ENCODE measurements around the gene ARF1. TPM values are rescaled to one million over a fixed set of nuclear protein-coding genes. Genes with fewer than 3 reads are reported as not detected.

Gene ARF1
- total and polyA plus RNA-seq, 10 of the 15 experiments (the other 5 are each of a cell fraction or from before 2014, with no cell fraction given), result 48.4 to 508 (median 283) TPM

DNA sequence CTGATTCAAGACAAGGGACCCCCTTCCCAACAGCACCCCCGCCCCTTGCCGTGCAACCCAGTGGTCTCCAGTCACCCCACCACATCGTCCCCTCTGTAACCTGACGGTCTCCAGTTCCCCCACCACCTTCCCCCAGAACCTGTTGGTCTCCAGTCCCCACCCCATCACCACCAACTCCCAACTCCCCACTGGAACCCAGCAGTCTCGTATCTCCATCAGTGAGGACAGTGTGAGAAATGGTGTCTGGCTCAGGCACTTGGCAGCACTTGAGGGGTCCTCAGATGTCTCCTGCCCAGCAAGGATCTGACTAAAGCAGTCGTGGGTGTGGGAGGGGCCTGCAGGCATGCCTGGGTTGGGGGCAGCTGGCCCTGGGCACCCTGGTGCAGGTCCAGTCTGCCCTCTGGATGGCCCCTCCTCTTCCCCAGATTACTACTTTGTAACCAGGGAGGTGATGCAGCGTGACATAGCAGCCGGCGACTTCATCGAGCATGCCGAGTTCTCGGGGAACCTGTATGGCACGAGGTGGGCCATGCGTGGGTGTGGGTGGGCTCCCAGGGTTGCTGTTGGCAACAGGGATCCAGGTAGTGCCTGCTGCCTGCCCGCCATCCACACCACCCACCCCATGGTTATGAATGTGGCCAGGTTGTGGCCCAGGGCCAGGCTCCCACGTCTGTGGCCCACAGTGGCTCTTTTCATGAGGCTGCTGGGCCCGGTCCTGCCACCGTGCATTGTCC is 64.1 kb downstream of the ARF1 start (continued):
- TF ChIP-seq, protein P1, sequence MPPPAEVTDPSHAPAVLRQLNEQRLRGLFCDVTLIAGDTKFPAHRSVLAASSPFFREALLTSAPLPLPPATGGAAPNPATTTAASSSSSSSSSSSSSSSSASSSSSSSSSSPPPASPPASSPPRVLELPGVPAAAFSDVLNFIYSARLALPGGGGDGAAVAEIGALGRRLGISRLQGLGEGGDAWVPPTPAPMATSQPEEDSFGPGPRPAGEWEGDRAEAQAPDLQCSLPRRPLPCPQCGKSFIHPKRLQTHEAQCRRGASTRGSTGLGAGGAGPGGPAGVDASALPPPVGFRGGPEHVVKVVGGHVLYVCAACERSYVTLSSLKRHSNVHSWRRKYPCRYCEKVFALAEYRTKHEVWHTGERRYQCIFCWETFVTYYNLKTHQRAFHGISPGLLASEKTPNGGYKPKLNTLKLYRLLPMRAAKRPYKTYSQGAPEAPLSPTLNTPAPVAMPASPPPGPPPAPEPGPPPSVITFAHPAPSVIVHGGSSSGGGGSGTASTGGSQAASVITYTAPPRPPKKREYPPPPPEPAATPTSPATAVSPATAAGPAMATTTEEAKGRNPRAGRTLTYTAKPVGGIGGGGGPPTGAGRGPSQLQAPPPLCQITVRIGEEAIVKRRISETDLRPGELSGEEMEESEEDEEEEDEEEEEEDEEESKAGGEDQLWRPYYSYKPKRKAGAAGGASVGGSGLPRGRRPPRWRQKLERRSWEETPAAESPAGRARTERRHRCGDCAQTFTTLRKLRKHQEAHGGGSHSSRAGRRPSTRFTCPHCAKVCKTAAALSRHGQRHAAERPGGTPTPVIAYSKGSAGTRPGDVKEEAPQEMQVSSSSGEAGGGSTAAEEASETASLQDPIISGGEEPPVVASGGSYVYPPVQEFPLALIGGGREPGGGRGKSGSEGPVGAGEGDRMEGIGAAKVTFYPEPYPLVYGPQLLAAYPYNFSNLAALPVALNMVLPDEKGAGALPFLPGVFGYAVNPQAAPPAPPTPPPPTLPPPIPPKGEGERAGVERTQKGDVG (CRISPR knock-in tag; IDR thresholded peaks at IDR 0.05), result no peak
- TF ChIP-seq, protein P2, sequence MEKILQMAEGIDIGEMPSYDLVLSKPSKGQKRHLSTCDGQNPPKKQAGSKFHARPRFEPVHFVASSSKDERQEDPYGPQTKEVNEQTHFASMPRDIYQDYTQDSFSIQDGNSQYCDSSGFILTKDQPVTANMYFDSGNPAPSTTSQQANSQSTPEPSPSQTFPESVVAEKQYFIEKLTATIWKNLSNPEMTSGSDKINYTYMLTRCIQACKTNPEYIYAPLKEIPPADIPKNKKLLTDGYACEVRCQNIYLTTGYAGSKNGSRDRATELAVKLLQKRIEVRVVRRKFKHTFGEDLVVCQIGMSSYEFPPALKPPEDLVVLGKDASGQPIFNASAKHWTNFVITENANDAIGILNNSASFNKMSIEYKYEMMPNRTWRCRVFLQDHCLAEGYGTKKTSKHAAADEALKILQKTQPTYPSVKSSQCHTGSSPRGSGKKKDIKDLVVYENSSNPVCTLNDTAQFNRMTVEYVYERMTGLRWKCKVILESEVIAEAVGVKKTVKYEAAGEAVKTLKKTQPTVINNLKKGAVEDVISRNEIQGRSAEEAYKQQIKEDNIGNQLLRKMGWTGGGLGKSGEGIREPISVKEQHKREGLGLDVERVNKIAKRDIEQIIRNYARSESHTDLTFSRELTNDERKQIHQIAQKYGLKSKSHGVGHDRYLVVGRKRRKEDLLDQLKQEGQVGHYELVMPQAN (conservative IDR thresholded peaks at IDR 0.05), result no peak
- TF ChIP-seq JUNB (IDR thresholded peaks at IDR 0.05) (no peak), EZH2 (IDR thresholded peaks at IDR 0.05; ENCODE audit: borderline replicate concordance, control insufficient read depth, low read depth, low read length) (no peak), MYC (IDR thresholded peaks at IDR 0.05; ENCODE audit: insufficient read depth, insufficient read length, insufficient replicate concordance, low read length, severe bottlenecking) (no peak)
- TF ChIP-seq, protein P3, sequence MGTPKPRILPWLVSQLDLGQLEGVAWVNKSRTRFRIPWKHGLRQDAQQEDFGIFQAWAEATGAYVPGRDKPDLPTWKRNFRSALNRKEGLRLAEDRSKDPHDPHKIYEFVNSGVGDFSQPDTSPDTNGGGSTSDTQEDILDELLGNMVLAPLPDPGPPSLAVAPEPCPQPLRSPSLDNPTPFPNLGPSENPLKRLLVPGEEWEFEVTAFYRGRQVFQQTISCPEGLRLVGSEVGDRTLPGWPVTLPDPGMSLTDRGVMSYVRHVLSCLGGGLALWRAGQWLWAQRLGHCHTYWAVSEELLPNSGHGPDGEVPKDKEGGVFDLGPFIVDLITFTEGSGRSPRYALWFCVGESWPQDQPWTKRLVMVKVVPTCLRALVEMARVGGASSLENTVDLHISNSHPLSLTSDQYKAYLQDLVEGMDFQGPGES (IDR thresholded peaks at IDR 0.05), result no peak

All from GM12878 (cell line).